Liver (tissue), 3 donors: ENCODE results near the gene GFRA3.

Experiments used
- ATF3 ChIP-seq: IDR thresholded peaks from 2 replicates; pipeline ENCODE4 v1.6.1; 2016; ENCODE audit warnings: antibody characterized with exemption
- CTCF ChIP-seq: fragments of 150-350 bp; IDR thresholded peaks from 2 replicates; pipeline ENCODE4 v1.5.1; 2017; ENCODE audit warnings: improper control_type of control experiment, low read depth, low read length; ENCODE audit not compliant: missing input control
- FOXA1 ChIP-seq: IDR thresholded peaks from 2 replicates; pipeline ENCODE4 v1.6.1; 2016; ENCODE audit warnings: antibody characterized with exemption
- GABPA ChIP-seq, 2 donors: IDR thresholded peaks in 1 of 2; conservative IDR thresholded peaks in 1 of 2; 2 replicates each; pipeline ENCODE4 v1.6.1; 2016; ENCODE audit warnings: antibody characterized with exemption in 2 of 2, mild to moderate bottlenecking in 1 of 2, moderate library complexity in 1 of 2
- JUND ChIP-seq, 2 donors: IDR thresholded peaks; 2 replicates each; pipeline ENCODE4 v1.6.1; 2016; ENCODE audit warnings: antibody characterized with exemption in 2 of 2
- RAD21 ChIP-seq, 2 donors: IDR thresholded peaks; 2 replicates each; pipeline ENCODE4 v1.6.1; 2016; ENCODE audit warnings: antibody characterized with exemption in 2 of 2, mild to moderate bottlenecking in 2 of 2
- TF ChIP-seq, protein P1 (sequence below): IDR thresholded peaks from 2 replicates; pipeline ENCODE4 v1.6.1; 2016; ENCODE audit warnings: antibody characterized with exemption, mild to moderate bottlenecking
- TF ChIP-seq, protein P2 (sequence below): IDR thresholded peaks from 2 replicates; pipeline ENCODE4 v1.6.1; 2016; ENCODE audit warnings: antibody characterized with exemption
- donor health status: healthy.
- donor health status: healthy.

- TF ChIP-seq CTCF (no peak), ATF3 (no peak), GABPA (IDR thresholded peaks at IDR 0.05 in 1 of 2, conservative IDR thresholded peaks at IDR 0.05 in 1 of 2) (no peak), JUND (IDR thresholded peaks at IDR 0.05) (no peak), RAD21 (IDR thresholded peaks at IDR 0.05) (no peak), FOXA1 (no peak)
- TF ChIP-seq, protein P1, sequence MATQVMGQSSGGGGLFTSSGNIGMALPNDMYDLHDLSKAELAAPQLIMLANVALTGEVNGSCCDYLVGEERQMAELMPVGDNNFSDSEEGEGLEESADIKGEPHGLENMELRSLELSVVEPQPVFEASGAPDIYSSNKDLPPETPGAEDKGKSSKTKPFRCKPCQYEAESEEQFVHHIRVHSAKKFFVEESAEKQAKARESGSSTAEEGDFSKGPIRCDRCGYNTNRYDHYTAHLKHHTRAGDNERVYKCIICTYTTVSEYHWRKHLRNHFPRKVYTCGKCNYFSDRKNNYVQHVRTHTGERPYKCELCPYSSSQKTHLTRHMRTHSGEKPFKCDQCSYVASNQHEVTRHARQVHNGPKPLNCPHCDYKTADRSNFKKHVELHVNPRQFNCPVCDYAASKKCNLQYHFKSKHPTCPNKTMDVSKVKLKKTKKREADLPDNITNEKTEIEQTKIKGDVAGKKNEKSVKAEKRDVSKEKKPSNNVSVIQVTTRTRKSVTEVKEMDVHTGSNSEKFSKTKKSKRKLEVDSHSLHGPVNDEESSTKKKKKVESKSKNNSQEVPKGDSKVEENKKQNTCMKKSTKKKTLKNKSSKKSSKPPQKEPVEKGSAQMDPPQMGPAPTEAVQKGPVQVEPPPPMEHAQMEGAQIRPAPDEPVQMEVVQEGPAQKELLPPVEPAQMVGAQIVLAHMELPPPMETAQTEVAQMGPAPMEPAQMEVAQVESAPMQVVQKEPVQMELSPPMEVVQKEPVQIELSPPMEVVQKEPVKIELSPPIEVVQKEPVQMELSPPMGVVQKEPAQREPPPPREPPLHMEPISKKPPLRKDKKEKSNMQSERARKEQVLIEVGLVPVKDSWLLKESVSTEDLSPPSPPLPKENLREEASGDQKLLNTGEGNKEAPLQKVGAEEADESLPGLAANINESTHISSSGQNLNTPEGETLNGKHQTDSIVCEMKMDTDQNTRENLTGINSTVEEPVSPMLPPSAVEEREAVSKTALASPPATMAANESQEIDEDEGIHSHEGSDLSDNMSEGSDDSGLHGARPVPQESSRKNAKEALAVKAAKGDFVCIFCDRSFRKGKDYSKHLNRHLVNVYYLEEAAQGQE = no peak
- TF ChIP-seq, protein P2, sequence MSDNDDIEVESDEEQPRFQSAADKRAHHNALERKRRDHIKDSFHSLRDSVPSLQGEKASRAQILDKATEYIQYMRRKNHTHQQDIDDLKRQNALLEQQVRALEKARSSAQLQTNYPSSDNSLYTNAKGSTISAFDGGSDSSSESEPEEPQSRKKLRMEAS = no peak
Measured at GRCh38 chr5:138210985-138211384, 63.4 kb downstream of the GFRA3 start.
